HG02885 (cell line): ENCODE results near the gene BOLA1.
"Not testable (repeated sequence)": the region's sequence is repeated elsewhere in the genome, so short reads cannot be mapped to it uniquely, and the experiment has no call there.

Source experiments
- ATAC-seq: cut with Tn5 transposase; IDR thresholded peaks from one replicate; pipeline ENCODE4 v1.9.1; 2021; ENCODE audit warnings: mild to moderate bottlenecking; ENCODE audit not compliant: unreplicated experiment, poor library complexity

The BOLA1 gene

DNA sequence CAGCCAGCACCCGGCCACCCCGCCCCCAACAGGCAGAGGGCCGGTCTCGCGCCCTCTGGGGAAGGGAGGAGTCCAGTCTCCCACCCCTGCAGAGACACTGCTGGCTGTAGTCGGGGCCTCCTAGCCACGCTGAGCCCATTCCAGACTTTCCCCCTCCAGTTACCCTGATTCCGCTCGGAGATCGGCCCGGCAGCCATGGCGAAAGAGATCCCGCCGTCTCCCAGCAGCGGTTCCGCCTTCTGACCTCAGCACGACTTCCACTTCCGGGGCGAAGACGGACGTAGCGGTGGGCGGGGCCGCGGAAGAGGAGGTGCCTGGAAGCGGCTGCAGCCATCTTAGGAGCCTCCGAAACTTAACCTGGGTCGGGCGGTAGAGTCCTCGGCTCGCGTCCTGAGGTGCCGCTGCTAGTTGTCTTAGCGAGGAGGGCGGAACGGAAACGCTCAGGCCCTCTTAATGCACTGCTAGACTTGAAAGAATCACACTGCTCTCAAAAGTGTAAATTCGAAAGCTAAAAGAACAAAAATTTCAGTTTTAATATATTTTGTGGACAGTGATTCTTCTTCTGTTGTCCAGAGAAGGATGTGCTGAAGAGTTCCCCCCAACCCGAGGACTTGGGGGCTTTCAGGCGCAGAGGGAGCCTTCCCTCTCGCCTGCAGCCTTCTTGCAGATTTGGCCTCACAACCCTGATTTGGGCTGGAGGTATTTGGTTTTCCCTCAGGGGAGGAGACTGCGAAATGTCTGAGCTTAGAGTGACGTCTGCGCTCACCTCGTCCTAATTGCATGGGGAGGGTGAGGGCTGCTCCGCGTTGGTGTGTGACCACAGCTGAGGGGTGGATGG, 28.4 kb downstream of the BOLA1 start, which contains the start of gene SF3B4:
Gene SF3B4 (minus strand): TSS at position 241 of the 838 bp plus-strand sequence. CDS start 44 bp downstream, at position 197.
- ATAC-seq = peak; percentile 96

DNA sequence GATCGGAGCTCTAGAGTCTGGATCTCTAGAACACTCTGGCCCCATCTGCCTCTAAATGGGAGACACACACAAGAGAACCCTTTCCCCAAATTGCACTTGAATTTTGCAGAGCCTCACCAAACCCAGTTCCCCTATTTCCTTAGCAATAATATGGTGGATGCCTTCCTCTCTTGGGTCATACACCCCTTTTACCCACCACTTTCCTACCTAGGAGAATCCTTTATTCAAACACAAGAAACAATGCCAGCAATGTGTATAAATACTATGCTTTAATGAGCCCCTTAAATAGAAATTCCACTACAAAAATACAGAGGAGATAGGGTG, 29.0 kb downstream of the BOLA1 start:
- no peak for ATAC-seq

DNA sequence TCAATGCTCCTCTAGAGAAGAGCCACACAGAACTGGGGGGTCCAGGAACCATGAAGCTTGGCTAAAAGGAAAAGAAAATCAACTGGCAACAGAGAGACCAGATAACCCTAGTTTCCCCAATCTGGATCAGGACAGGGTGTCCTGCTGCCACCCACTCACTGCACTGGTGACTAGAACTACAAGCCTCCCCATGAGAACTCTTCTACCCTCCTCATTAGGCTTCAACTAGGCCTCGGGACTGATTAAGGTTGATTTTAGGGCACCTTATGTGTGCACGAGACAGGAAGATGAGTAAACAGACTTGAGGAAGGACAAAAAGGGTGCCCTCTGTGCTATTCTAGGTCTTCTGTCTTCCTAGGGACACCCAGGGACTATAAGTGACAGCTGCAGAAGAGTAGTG, 30.5 kb downstream of the BOLA1 start:
- no peak for ATAC-seq

DNA sequence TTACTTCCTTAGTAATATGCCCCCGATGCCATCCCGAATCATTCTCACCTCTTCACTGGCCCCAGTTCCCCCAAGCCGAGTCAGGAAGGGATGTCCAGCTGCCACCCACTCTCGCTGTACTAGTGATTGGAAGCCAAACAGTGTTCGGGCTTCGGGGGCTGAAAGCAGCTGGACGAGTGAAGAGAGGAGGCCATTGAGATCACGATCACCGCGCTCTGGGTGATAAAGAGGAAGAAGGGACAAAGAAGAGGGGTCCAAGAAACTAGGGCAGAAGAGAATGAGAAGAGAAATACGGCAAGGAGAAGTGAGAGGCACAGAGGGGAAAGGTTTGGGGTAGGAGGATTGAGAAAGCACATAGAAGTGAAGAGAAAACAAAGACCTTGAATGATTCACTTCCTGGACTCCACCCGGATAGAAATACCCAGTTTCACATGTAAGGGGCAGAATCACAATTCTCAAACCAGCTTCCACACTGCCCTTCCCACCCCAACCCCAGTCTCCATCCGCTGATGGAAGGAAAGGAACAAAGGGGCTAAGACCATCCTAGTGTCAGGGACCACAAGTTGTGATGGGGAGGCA, 31.9 kb downstream of the BOLA1 start:
- no peak for ATAC-seq

DNA sequence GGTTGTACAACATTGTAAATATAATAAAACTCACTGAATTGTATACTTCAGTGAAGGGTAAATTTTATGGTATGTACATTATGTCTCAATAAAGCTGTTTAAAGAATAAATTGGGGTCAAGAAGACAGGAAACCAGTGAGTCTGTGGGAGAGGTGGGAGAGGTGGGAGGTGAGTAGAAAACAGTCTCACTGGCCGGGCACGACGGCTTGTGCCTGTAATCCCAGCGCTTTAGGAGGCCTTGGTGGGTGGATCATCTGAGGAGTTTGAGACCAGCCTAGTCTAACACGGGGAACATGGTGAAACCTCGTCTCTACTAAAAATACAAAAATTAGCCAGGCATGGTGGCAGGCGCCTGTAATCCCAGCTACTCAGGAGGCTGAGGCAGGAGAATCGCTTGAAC, 33.1 kb downstream of the BOLA1 start:
- no peak for ATAC-seq

DNA sequence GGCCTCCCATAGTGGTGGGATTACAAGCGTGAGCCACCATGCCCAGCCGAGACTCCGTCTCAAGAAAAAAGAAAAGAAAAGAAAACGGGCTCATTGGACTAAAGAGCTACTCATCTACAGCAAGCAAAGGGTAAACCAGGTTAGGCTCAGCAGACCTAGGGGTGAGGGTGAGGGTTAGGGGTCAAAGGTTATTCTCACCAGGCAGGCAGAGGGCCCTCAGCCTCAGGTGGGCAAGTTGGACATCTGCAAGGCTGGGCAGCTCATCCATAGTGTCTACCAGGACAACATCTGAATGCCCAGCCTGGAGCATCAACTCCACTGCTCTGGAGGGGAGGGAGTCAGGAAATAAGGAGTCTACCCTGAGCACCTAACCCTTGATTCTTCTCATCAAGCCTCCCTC, 33.8 kb downstream of the BOLA1 start:
- ATAC-seq = no peak

DNA sequence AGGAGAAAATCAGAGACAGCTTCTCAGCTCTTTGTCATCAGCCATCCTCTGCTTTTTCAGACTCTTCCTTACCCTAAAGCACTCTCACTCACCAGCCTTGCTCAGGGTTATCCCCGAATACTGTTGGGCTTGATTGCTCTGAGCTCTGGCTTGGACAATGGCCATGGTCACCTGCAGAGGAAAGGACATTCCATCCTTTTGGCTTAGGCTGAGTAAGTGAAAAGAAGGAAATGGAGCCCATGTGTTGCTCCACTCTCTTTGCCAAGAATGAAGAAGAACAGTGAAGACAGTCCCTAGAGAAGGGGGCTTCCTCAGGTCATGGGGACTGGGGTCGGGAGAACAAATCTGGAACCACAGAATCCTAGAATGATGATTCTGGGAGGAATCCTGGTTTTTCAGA, 35.0 kb downstream of the BOLA1 start:
- ATAC-seq = no peak

DNA sequence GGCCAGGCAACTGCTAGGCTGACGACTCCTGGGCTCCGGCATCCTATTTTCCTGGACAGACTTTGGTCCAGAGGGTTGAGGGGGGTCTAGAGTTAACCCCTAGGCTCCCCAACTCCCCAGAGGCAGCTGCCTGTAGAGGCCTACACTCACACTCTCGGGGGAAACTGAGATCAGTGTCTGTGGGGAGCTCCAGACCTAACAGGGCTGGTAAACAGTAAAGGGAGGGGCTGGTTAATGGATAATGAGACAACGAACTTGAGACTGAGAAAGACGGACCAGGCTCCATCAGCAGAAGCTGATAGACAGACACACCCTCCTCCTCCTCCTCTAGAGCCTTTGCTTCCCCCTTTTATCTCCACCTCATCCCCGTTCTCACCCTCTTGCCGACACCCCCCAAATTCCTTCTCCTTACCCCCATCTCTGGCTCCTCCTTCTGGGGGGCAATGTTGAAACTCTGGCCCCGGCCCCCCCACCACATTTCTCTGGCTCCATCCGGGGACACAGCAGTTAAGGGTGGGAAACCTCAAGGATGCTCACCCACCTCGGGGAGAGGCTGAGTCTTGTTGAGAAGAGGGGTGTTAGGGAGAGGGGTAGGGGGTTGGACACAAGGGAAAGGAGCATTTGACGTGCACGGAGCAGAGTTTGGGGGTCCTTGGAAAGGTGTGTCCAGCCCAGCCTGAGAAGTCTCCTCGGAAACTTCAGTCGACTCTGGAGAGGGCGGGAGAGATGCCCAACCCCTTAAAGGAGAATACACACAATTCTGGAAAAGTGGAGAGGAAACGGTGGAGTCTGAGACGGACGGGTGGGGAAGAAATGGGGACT, 37.0 kb downstream of the BOLA1 start, which contains the start of gene MTMR11:
Gene MTMR11 (minus strand): TSS at position 710 of the 822 bp plus-strand sequence. CDS start 232 bp downstream, at position 478.
- no peak for ATAC-seq

DNA sequence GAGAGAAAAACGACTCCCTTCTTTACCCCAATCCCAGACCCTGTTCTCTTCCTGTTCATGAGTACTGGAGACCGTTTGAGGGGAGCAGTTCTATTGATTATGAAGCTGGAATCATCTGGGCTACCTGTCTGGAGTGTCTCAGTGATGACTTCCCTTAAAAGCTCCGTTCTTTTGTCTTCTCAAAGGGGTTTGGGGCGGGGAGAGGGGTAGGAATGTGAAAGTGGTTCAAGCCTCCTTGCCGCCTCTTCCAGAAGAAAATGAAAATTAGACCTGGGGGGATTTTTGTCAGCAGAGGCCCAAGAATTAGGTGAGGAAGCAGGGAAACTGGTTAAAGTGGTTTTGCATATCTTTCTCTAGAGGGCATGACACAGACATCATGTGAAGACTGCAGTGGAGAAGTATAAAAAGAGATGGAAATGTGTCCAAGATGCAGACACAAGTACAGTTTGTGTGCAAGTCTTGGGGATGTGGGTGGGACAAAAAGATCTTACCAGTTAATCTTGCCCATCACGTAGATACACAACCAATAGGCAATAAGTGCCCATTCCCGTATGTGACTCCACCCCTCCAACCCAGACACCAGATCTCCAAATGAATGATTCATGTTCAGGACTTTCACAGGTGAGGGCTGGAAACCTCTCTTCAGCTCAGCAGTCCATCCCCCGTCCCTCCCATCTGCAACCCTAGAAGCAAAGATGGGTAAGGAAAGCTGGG, 37.8 kb downstream of the BOLA1 start:
- ATAC-seq = no peak

DNA sequence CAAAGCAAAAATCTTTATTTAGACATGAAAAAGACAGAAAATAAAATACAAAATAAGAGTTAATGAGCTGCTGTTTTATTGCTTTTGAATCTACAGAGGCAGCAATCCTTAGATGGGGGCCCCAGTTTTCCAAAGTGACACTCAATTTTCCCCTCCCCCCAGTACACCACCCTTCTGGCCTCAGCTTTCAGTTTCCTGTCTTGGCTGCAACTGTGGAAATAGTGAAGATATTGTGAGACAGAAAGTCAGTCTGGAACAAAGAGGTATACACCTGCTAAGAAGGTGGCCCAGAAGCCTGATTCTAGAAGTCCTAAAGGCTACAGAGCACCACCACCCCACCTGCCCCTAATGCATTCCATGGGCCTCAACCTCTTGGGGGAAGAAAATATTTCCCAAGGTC, 38.4 kb downstream of the BOLA1 start:
- no peak for ATAC-seq

DNA sequence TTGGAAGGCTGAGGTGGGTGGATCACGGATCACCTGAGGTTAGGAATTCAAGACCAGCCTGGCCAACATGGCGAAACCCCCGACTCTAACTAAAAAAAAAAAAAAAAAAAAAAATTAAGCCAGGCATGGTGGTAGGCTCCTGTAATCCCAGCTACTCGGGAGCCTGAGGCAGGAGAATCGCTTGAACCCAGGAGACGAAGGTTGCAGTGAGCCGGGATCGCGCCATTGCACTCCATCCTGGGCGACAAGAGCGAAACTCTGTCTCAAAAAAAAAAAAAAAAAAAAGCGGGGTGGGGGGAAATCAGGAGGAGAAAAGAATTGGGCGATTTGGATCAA, 39.3 kb downstream of the BOLA1 start:
- ATAC-seq = not testable (repeated sequence)

DNA sequence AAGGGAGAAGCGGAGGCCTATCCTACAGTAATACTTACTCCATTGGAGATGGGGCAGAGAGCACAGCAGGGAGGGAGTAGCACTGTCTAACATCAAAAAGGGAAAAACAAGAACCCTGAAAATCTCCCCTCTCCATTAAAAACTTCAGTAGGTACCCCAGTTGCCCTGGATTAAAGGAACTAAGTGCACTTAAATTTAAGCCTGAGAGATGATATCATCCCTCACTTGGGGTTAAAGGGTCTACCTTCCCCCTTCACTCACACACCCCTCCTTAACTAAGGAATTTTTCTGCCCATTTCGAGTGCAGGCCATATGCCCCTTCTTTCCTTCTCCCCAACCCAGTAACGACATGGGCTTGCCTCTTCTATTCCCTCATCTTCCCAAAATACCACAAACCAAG, 41.1 kb downstream of the BOLA1 start:
- no peak for ATAC-seq

DNA sequence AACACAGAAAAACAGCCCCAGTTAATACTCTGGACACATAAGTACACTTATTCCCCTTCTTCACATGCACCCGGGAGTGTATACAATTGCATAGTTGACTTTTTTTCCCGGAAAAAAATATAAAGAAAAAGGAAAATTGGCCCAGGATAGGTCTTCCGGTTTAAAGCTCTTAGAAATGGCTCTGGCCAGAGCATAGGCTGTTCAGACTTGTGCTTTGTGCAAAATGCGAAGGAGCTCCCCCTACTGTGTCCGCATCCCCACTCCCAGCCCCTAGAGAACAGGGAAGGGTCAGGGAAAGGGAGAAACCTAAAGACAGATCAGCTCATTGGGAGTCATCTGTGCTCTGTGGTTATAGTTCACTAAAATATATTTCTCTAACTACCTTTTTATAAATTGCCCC, 42.8 kb downstream of the BOLA1 start:
- ATAC-seq = no peak

DNA sequence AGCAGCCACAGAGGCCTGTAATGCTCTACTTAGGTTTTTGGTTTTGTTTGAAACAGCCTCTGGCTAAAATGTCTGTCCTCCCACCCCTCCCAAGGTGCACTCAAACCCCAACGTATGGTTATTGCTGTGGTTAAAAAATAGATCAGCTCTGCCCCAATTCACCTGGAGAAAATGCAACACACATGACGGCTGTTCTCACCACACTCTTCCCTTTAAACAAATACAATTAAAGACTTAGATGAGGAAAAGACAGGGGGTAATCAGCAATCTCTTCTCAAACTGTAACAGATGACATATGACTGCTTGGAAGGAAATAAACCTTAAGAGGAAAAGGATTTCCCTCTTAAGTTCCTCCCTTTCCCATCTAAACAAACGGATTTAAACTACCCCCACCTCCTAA, 43.5 kb downstream of the BOLA1 start:
- ATAC-seq = no peak

DNA sequence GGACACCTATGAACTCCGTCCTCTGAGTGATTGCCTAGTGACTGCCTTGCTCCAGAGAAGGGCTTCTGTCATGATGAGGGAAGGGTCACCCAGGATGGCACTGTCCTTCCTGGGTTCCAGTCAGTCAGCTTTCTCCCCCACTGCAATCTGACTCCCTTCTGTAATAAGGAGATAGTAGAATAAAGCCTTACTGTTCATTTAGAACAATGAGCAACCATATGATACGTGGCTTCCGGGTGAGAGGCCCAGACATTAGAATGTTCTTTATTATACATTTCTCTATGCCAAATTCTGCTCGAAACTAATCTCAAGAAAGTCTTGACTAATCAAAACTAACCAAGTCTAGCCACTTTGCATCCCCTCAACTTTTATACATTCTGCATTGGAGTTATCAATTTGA, 45.8 kb downstream of the BOLA1 start:
- ATAC-seq = no peak

DNA sequence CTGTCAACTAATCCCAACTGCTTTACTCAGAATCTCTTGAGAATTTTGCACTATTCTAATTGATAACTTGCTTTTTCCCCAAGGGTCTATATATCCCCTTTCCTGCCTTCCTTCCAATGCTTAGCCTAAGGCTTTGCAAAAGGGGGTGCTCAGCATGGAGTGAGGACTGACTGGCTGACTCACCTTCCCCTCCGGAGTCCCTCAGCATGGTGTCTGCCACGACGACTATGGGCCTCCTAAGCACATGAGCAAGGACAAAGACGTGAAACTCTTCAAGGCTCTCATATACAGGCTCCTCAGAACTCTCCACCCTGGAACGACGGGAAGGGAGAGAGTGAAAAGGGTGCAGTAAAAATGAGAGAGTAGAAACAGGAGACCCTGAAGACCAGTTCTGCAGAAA, 50.5 kb downstream of the BOLA1 start:
- no peak for ATAC-seq
